ENCODE results near the gene PRLR. TPM values are rescaled to one million over a fixed set of nuclear protein-coding genes. Genes with fewer than 3 reads are reported as not detected.

The PRLR gene
- total and polyA plus RNA-seq, 9 of the 15 experiments (the other 6 are each of a cell fraction or from before 2014, with no cell fraction given), result 0.02 TPM; not detected in 8

DNA sequence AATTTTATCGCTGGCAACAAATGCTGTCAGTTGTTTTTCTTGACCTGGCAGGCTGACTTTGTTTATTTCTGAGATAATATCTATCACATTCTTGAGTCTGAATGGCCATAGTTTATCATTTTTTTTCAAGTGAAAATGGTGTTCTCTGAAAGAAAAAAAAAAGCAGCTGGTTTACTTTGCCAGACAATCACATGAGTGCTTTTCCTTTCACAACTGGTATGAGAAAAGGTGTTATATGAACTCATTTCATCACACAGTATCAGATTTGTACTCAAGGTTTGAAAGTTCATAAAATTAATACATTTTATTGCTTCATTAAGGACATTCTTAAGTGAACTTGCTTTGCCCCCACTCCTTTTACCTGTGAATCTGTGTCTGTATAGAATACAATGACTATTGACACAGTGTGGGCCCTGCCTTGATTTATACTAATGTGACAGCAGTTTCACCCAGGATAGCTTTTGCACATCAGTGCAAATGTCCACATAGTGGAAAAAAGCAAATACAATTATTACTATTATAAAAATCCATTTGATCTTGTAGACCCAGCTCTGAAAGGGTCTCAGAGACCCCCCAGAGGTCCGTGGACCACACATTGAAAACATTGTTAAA lies 33.1 kb upstream of the PRLR start (continued):
- no peak for TF ChIP-seq XRCC5 (IDR thresholded peaks at IDR 0.05; ENCODE audit: low read depth, low read length)
- TF ChIP-seq, protein P1, sequence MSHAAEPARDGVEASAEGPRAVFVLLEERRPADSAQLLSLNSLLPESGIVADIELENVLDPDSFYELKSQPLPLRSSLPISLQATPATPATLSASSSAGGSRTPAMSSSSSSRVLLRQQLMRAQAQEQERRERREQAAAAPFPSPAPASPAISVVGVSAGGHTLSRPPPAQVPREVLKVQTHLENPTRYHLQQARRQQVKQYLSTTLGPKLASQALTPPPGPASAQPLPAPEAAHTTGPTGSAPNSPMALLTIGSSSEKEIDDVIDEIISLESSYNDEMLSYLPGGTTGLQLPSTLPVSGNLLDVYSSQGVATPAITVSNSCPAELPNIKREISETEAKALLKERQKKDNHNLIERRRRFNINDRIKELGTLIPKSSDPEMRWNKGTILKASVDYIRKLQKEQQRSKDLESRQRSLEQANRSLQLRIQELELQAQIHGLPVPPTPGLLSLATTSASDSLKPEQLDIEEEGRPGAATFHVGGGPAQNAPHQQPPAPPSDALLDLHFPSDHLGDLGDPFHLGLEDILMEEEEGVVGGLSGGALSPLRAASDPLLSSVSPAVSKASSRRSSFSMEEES (CRISPR knock-in tag; IDR thresholded peaks at IDR 0.05), result no peak
- no peak for TF ChIP-seq C11orf30 (IDR thresholded peaks at IDR 0.05; ENCODE audit: low read depth)
- no peak for TF ChIP-seq HDGF (IDR thresholded peaks at IDR 0.05)

DNA sequence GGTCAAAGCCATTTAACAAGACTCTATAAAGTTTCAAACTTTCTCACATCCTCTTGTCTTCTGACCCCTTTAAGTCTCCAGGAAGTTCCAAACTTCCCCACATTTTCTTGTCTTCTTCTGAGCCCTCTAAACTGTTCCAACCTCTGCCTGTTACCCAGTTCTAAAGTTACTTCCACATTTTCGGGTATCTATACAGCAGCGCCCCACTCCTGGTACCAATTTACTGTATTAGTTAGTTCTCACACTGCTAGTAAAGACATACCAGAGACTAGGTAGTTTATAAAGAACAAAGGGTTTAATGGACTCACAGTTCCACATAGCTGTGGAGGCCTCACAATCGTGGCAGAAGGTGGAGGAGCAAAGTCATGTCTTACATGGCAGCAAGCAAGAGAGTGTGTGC lies 23.3 kb upstream of the PRLR start:
- Histone ChIP-seq H3K79me2 (ENCODE audit: control insufficient read depth, insufficient read depth, low read length) (no peaks in the 10 kb centered on the region), H3K4me1 (replicated peaks in 1 of 2; ENCODE audit: control insufficient read depth in 2 of 2, insufficient read depth in 2 of 2, low read length in 2 of 2) (no peaks in the 10 kb centered on the region), H3K9me3 (replicated peaks; ENCODE audit: control insufficient read depth, insufficient read depth, low read depth, low read length) (no peaks in the 10 kb centered on the region), H3K9me1 (ENCODE audit: control insufficient read depth, insufficient read depth, low read length) (no peaks in the 10 kb centered on the region), H4K20me1 (replicated peaks; ENCODE audit: control insufficient read depth, insufficient read depth, low read length) (no peaks in the 10 kb centered on the region), H3K9ac (ENCODE audit: insufficient read depth in 1 of 2, low read depth in 2 of 2, low read length in 2 of 2) (no peak overlapping the region), H2AFZ (ENCODE audit: low read depth, low read length) (no peak overlapping the region), H3K27me3 (ENCODE audit: control insufficient read depth in 2 of 2, insufficient read depth in 2 of 2, low read length in 2 of 2) (no peaks in the 10 kb centered on the region), H3K4me2 (ENCODE audit: insufficient read depth, low read length) (no peak overlapping the region), H3K27ac (ENCODE audit: extremely low read depth, low read depth, low read length) (no peak overlapping the region), H3K36me3 (ENCODE audit: control insufficient read depth, insufficient read depth, low read length) (no peaks in the 10 kb centered on the region), H3K4me3 (no peak overlapping the region)
- in situ Hi-C loops (cut with MboI) (no loop called here), intact Hi-C loops (cut with micrococcal nuclease) (no loop called here)
- ChIA-PET POLR2A (no interaction called here), CTCF (ENCODE audit: low intra/inter-chr PET ratio) (no interaction called here)
- DNase-seq (ENCODE audit: extremely low read depth in 1 of 4, low spot score in 3 of 4), result no peak
- WGBS (ENCODE audit: insufficient coverage, low coverage, missing lambda C conversion rate), result 0% methylated on average over 3 of the region's 3 CpGs
- BruUV-seq (replicated peaks), result no TSS peak
- no peak for ATAC-seq
- TF ChIP-seq ZNF707 (CRISPR knock-in tag; conservative IDR thresholded peaks at IDR 0.05) (peak; percentile 78), ZKSCAN3 (CRISPR knock-in tag; IDR thresholded peaks at IDR 0.05) (no peak)
- FAIRE-seq, result no peak

Data from K562 (cell line).